ENCODE data around the gene KLRG1. TPM values are rescaled to one million over a fixed set of nuclear protein-coding genes. Genes with fewer than 3 reads are reported as not detected.

The KLRG1 gene
- 3.2 and 3.9 TPM in 2 replicates for total RNA-seq
- 3.6 TPM for total RNA-seq (2013)
- polyA plus RNA-seq: 2.8 and 3.7 TPM in 2 replicates
- 3.1 TPM in 1 of 2 replicates, not detected in the other for polyA minus RNA-seq

DNA sequence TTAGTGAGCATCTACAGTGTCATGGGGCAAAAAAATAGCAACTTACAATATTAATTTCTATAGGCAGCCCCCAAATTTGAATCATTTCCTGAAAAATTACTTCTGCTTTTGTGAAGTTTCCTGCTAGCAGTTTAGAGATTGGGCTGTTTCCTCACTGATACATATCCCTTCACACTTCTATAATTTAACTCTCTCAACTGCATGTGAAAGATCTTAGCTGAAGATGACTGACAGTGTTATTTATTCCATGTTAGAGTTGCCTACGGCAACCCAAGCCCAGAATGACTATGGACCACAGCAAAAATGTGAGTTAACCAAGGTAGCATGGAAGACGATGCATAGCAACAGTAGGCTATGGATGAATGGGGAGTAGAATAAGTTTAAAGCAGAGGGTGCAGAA lies at the start of gene KLRG1:
Gene KLRG1 (plus strand): TSS at position 134 of the 400 bp plus-strand sequence. CDS start 90 bp downstream, at position 224.
- DNase-seq: peak; percentile 19
- Histone ChIP-seq H2AFZ (ENCODE audit: insufficient read depth, low read depth, low read length, poor library complexity, severe bottlenecking) (no peak within 1 kb of the TSS), H3K4me3 (ENCODE audit: control extremely low read depth in 1 of 5, extremely low read depth in 1 of 5, insufficient read depth in 1 of 5, low read depth in 2 of 5, low read length in 4 of 5) (no peak within 1 kb of the TSS), H3K9ac (ENCODE audit: low read length) (no peak within 1 kb of the TSS), H3K4me1 (ENCODE audit: control insufficient read depth in 2 of 2, insufficient read depth in 2 of 2, low read length in 2 of 2) (peaks cover 9 to 11% of the 10 kb centered on the region in 2 donors), H4K20me1 (ENCODE audit: control insufficient read depth, insufficient read depth, low read length, poor library complexity, severe bottlenecking) (no peaks in the 10 kb centered on the region), H3K27me3 (replicated peaks in 1 of 4; ENCODE audit: control extremely low read depth in 1 of 4, control insufficient read depth in 3 of 4, insufficient read depth in 4 of 4, low read length in 3 of 4) (no peaks in the 10 kb centered on the region), H3K27ac (ENCODE audit: low read length in 2 of 2) (no peak within 1 kb of the TSS), H3K9me3 (ENCODE audit: control extremely low read depth in 1 of 3, control insufficient read depth in 2 of 3, insufficient read depth in 1 of 3, low read length in 2 of 3) (no peaks in the 10 kb centered on the region), H3K79me2 (ENCODE audit: control insufficient read depth, insufficient read depth, low read length) (no peaks in the 10 kb centered on the region), H3K36me3 (replicated peaks in 1 of 2; ENCODE audit: control extremely low read depth in 1 of 2, control insufficient read depth in 1 of 2, extremely low read depth in 1 of 2, insufficient read depth in 2 of 2, low read length in 1 of 2) (no peaks in the 10 kb centered on the region), H3K4me2 (replicated peaks; ENCODE audit: low read depth, low read length, poor library complexity, severe bottlenecking) (peak within 1 kb of the TSS; percentile 44)
- Mint-ChIP-seq H3K4me1 (peaks cover 20% of the 10 kb centered on the region), H3K4me3 (no peak within 1 kb of the TSS), H3K27ac (no peak within 1 kb of the TSS), H3K9me3 (ENCODE audit: insufficient read depth) (no peaks in the 10 kb centered on the region), H3K27me3 (no peaks in the 10 kb centered on the region)
- TF ChIP-seq, protein P1, sequence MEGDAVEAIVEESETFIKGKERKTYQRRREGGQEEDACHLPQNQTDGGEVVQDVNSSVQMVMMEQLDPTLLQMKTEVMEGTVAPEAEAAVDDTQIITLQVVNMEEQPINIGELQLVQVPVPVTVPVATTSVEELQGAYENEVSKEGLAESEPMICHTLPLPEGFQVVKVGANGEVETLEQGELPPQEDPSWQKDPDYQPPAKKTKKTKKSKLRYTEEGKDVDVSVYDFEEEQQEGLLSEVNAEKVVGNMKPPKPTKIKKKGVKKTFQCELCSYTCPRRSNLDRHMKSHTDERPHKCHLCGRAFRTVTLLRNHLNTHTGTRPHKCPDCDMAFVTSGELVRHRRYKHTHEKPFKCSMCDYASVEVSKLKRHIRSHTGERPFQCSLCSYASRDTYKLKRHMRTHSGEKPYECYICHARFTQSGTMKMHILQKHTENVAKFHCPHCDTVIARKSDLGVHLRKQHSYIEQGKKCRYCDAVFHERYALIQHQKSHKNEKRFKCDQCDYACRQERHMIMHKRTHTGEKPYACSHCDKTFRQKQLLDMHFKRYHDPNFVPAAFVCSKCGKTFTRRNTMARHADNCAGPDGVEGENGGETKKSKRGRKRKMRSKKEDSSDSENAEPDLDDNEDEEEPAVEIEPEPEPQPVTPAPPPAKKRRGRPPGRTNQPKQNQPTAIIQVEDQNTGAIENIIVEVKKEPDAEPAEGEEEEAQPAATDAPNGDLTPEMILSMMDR (IDR thresholded peaks at IDR 0.05): no peak
- TF ChIP-seq EZH2 (IDR thresholded peaks at IDR 0.05; ENCODE audit: borderline replicate concordance, insufficient read depth, low read depth, low read length, poor library complexity, severe bottlenecking): no peak
- ATAC-seq (ENCODE audit: low read depth): no peak
- ChIA-PET POLR2A (no interaction called here), CTCF (no interaction called here)
- 5% methylated on average over 2 of the region's 2 CpGs for WGBS (ENCODE audit: insufficient coverage)
- intact Hi-C loops (cut with micrococcal nuclease): no loop called here

DNA sequence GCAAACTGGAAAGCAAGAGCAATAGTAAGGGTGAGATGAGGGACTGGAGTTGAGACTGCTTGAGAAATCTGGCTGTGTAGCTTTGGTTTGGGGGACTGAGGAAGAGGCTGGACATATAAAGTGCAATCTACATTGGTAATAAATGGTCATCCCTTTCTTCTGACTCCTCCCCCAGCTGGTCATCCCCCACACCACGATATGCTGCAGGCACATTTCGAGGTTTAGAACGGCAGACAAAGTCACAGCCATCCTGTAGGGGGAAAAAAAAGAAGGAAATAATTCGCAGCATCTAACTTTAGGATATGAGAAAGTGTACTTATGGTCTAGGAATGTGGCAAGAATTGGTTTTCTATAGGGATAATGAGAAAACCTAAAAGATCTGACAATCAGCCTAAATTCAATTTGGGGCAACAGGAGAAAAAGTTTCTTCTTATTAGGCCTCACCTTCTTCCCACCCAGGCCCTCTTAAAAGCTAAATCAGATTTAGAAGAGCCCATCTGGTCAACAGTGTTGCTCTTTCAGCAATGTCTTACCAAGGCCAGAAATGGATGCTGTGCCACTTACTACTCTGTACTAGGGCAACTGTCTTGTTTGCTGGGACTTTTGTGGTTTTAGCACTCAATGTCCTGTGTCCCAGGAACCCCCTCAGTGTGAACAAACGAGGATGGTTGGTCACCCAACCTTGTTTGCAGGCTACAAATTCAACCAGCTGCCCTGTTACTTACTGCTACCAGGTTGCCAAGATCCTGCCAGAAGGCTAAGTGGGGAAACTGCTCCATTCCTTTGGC lies 47.5 kb upstream of the KLRG1 start:
- H3K27ac Mint-ChIP-seq: no peak overlapping the region
- ChIA-PET POLR2A (no interaction called here), CTCF (interaction anchor here (1.2 kb wide), 1 partner anchor 97 kb away, joined by 3 read pairs; no protein-coding TSS in a partner anchor)
- no peak overlapping the region for H3K9ac ChIP-seq (ENCODE audit: low read length)
- H3K27ac ChIP-seq (ENCODE audit: low read length in 2 of 2): no peak overlapping the region
- no peaks in the 10 kb centered on the region for H3K9me3 Mint-ChIP-seq (ENCODE audit: insufficient read depth)
- peaks cover 5% of the 10 kb centered on the region for H3K79me2 ChIP-seq (ENCODE audit: control insufficient read depth, insufficient read depth, low read length)
- H3K4me2 ChIP-seq (replicated peaks; ENCODE audit: low read depth, low read length, poor library complexity, severe bottlenecking): no peak overlapping the region
- H3K27me3 Mint-ChIP-seq: no peaks in the 10 kb centered on the region
- peaks cover 7 to 65% of the 10 kb centered on the region in 2 experiments for H3K36me3 ChIP-seq (replicated peaks in 1 of 2; ENCODE audit: control extremely low read depth in 1 of 2, control insufficient read depth in 1 of 2, extremely low read depth in 1 of 2, insufficient read depth in 2 of 2, low read length in 1 of 2)
- no peak for ATAC-seq (ENCODE audit: low read depth)
- intact Hi-C loops (cut with micrococcal nuclease): no loop called here
- no peaks in the 10 kb centered on the region for H3K27me3 ChIP-seq (replicated peaks in 1 of 4; ENCODE audit: control extremely low read depth in 1 of 4, control insufficient read depth in 3 of 4, insufficient read depth in 4 of 4, low read length in 3 of 4)
- H2AFZ ChIP-seq (ENCODE audit: insufficient read depth, low read depth, low read length, poor library complexity, severe bottlenecking): no peak overlapping the region
- peaks cover 5% of the 10 kb centered on the region in 2 donors for H3K4me1 ChIP-seq (ENCODE audit: control insufficient read depth in 2 of 2, insufficient read depth in 2 of 2, low read length in 2 of 2)
- H3K4me3 Mint-ChIP-seq: no peak overlapping the region
- peaks cover 9% of the 10 kb centered on the region for H3K4me1 Mint-ChIP-seq
- H4K20me1 ChIP-seq (ENCODE audit: control insufficient read depth, insufficient read depth, low read length, poor library complexity, severe bottlenecking): peaks cover 2% of the 10 kb centered on the region
- H3K9me3 ChIP-seq (ENCODE audit: control extremely low read depth in 1 of 3, control insufficient read depth in 2 of 3, insufficient read depth in 1 of 3, low read length in 2 of 3): no peaks in the 10 kb centered on the region
- 93% methylated on average over 1 of the region's 5 CpGs for WGBS (ENCODE audit: insufficient coverage)
- H3K4me3 ChIP-seq (ENCODE audit: control extremely low read depth in 1 of 5, extremely low read depth in 1 of 5, insufficient read depth in 1 of 5, low read depth in 2 of 5, low read length in 4 of 5): no peak overlapping the region
- TF ChIP-seq EZH2 (IDR thresholded peaks at IDR 0.05; ENCODE audit: borderline replicate concordance, insufficient read depth, low read depth, low read length, poor library complexity, severe bottlenecking): no peak
- TF ChIP-seq, protein P1 (IDR thresholded peaks at IDR 0.05): no peak
- DNase-seq: no peak
